ENCODE measurements around the gene TMEM184B. TPM values are rescaled to one million over a fixed set of nuclear protein-coding genes. Genes with fewer than 3 reads are reported as not detected.

The TMEM184B gene
- total and polyA plus RNA-seq, 10 of the 15 experiments (the other 5 are each of a cell fraction or from before 2014, with no cell fraction given), result 0.56 to 22.4 (median 7.9) TPM

DNA sequence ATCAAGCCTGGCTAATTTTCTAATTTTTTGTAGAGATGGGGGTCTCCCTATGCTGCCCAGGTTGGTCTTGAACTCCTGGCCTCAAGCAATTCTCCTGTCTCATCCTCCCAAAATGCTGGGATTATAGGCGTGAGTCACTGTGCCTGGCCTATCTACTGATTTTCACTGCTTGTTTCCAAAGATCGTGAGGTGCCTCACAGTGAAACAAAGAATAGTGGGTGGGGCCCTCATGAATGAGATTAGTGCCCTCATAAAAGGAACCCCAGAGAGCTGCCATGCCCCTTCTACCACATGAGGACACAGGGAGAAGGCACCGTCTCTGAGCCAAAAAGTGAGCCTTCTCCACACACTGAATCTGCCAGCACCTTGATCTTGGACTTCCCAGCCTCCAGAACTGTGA, 23.5 kb downstream of the TMEM184B start:
- ChIA-PET CTCF (no interaction called here), RAD21 (ENCODE audit: unreplicated experiment) (no interaction called here), SMC1A (ENCODE audit: uncharacterized antibody, unreplicated experiment) (no interaction called here), POLR2A (no interaction called here)
- ATAC-seq (no peak), FAIRE-seq (no peak), DNase-seq (ENCODE audit: low read depth, low spot score) (no peak)
- Histone ChIP-seq H3K27ac (ENCODE audit: control insufficient read depth, insufficient read depth) (no peak overlapping the region), H3K27me3 (replicated peaks in 1 of 2; ENCODE audit: control insufficient read depth in 2 of 2, insufficient read depth in 2 of 2, low read length in 1 of 2) (no peaks in the 10 kb centered on the region), H3K79me2 (ENCODE audit: control insufficient read depth, insufficient read depth, low read length) (no peaks in the 10 kb centered on the region), H3K4me1 (ENCODE audit: control insufficient read depth, insufficient read depth, low read length) (peaks cover 7% of the 10 kb centered on the region), H2AFZ (ENCODE audit: control insufficient read depth, low read depth, low read length) (no peak overlapping the region), H3K9me3 (replicated peaks; ENCODE audit: control insufficient read depth, insufficient read depth, low read length) (no peaks in the 10 kb centered on the region; the same call in 2 of the 3 replicates), H3K4me3 (no peak overlapping the region), H4K20me1 (ENCODE audit: control insufficient read depth, insufficient read depth) (no peaks in the 10 kb centered on the region), H3K9ac (ENCODE audit: control insufficient read depth, insufficient read depth, low read length) (no peak overlapping the region), H3K4me2 (ENCODE audit: control insufficient read depth, insufficient read depth) (no peak overlapping the region), H3K36me3 (ENCODE audit: control insufficient read depth in 2 of 2, insufficient read depth in 2 of 2, low read length in 1 of 2) (peaks cover 3 to 9% of the 10 kb centered on the region in 2 experiments; a peak in 3 of 4 replicates)
- intact Hi-C loops (cut with micrococcal nuclease; ENCODE audit: unreplicated experiment), result no loop called here
- in situ Hi-C loops (cut with MboI), result no loop called here
- TF ChIP-seq CREB1 (IDR thresholded peaks at IDR 0.05; ENCODE audit: low read depth) (no peak), ZNF207 (IDR thresholded peaks at IDR 0.05; ENCODE audit: borderline replicate concordance) (no peak), YBX1 (IDR thresholded peaks at IDR 0.05) (no peak), ESRRA (IDR thresholded peaks at IDR 0.05; ENCODE audit: low read length) (no peak), MTA2 (IDR thresholded peaks at IDR 0.05; ENCODE audit: low read depth) (no peak), NFXL1 (IDR thresholded peaks at IDR 0.05; ENCODE audit: borderline replicate concordance) (no peak), NR2C1 (IDR thresholded peaks at IDR 0.05) (no peak)
- TF ChIP-seq, protein P1, sequence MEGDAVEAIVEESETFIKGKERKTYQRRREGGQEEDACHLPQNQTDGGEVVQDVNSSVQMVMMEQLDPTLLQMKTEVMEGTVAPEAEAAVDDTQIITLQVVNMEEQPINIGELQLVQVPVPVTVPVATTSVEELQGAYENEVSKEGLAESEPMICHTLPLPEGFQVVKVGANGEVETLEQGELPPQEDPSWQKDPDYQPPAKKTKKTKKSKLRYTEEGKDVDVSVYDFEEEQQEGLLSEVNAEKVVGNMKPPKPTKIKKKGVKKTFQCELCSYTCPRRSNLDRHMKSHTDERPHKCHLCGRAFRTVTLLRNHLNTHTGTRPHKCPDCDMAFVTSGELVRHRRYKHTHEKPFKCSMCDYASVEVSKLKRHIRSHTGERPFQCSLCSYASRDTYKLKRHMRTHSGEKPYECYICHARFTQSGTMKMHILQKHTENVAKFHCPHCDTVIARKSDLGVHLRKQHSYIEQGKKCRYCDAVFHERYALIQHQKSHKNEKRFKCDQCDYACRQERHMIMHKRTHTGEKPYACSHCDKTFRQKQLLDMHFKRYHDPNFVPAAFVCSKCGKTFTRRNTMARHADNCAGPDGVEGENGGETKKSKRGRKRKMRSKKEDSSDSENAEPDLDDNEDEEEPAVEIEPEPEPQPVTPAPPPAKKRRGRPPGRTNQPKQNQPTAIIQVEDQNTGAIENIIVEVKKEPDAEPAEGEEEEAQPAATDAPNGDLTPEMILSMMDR (IDR thresholded peaks at IDR 0.05 in 2 of 3, conservative IDR thresholded peaks at IDR 0.05 in 1 of 3; ENCODE audit: control insufficient read depth in 2 of 3, extremely low read depth in 1 of 3, insufficient read depth in 1 of 3, low read depth in 3 of 3, low read length in 3 of 3), result no peak
- TF ChIP-seq, protein P2, sequence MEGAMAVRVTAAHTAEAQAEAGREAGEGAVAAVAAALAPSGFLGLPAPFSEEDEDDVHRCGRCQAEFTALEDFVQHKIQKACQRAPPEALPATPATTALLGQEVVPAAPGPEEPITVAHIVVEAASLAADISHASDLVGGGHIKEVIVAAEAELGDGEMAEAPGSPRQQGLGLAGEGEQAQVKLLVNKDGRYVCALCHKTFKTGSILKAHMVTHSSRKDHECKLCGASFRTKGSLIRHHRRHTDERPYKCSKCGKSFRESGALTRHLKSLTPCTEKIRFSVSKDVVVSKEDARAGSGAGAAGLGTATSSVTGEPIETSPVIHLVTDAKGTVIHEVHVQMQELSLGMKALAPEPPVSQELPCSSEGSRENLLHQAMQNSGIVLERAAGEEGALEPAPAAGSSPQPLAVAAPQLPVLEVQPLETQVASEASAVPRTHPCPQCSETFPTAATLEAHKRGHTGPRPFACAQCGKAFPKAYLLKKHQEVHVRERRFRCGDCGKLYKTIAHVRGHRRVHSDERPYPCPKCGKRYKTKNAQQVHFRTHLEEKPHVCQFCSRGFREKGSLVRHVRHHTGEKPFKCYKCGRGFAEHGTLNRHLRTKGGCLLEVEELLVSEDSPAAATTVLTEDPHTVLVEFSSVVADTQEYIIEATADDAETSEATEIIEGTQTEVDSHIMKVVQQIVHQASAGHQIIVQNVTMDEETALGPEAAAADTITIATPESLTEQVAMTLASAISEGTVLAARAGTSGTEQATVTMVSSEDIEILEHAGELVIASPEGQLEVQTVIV (IDR thresholded peaks at IDR 0.05; ENCODE audit: borderline replicate concordance, partially characterized antibody), result no peak
- BruUV-seq (replicated peaks), result no TSS peak
- 79% methylated on average over 3 of the region's 3 CpGs for WGBS (ENCODE audit: insufficient coverage, insufficient replicate concordance, low lambda C conversion rate, missing lambda C conversion rate)

Data from GM12878 (cell line).